Peyer's patch (tissue), 4 donors: ENCODE results near the gene ETDB. TPM values are rescaled to one million over a fixed set of nuclear protein-coding genes. Genes with fewer than 3 reads are reported as not detected.
"Not testable (repeated sequence)": the region's sequence is repeated elsewhere in the genome, so short reads cannot be mapped to it uniquely, and the experiment has no call there.

Experiments used
- DNase-seq, 3 donors: peaks; one replicate each; pipeline ENCODE4 v3.0.0-alpha.2; 2017 to 2019
- H3K27ac ChIP-seq, 4 donors: fragments of 200-600 bp; sonication (generic); one replicate each; pipeline ENCODE4 v1.5.1; 2016 to 2019
- H3K27me3 ChIP-seq, 2 donors: fragments of 200-600 bp; sonication (generic); one replicate each; pipeline ENCODE4 v1.5.1; 2019
- H3K36me3 ChIP-seq, 3 donors: fragments of 200-600 bp; sonication (generic); one replicate each; pipeline ENCODE4 v1.5.1; 2016 to 2019
- H3K4me1 ChIP-seq, 4 donors: fragments of 200-600 bp; sonication (generic); one replicate each; pipeline ENCODE4 v1.5.1; 2016 to 2019
- H3K4me3 ChIP-seq, 4 donors: fragments of 200-600 bp; sonication (generic); 1 replicate in 3 of 4; 2 replicates in 1 of 4; pipeline ENCODE4 v1.5.1; 2016 to 2019; ENCODE audit warnings: mild to moderate bottlenecking in 1 of 4
- H3K9me3 ChIP-seq, 4 donors: fragments of 200-600 bp; sonication (generic); one replicate each; pipeline ENCODE4 v1.5.1; 2016 to 2019; ENCODE audit warnings: mild to moderate bottlenecking in 1 of 4
- POLR2A ChIP-seq, 2 donors: fragments of 450-650 bp; IDR thresholded peaks; one replicate each; pipeline ENCODE4 v1.5.1; 2017; ENCODE audit warnings: antibody characterized with exemption in 2 of 2, mild to moderate bottlenecking in 2 of 2, moderate library complexity in 2 of 2
- total RNA-seq, 4 donors: library from RNA; depleted of rRNA; stranded (reverse); fragments of >200 nt; gene quantifications; one replicate each; pipeline ENCODE4 v1.1.0, GENCODE V29; 2016
- TF ChIP-seq, protein P1 (sequence below), 6 experiments: fragments of 450-650 bp in 4 of 6; fragments of 200-600 bp in 2 of 6; sonication (generic) in 1 of 6; IDR thresholded peaks; one replicate each; pipeline ENCODE4 v1.5.1; 2017 to 2019; ENCODE audit warnings: antibody characterized with exemption in 6 of 6, mild to moderate bottlenecking in 3 of 6, moderate library complexity in 1 of 6

ETDB gene
- total RNA-seq = not detected

DNA sequence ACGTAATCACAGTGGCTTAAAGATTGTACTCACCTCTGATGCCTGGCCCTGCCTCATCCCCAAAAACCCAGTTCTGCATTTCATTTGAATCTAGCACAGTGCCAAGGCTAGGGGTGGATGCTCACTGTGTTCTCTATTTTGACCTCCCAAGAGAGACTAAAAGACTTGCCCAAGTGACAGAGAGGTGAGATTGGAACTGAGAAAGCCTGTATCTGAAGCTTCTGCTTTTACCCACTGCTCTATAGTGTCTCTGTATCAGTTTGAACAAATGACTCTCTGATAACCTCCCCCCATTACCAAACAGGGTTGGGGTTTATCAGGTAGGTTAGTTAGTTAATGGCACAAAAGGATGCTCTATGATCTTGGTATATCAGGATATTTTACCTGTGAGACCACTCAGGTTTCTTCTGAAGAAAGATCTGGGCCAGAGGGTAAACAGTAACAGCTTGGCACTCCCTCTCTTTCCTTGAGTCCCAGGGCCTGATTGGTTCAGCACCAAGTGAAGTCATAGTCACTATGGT is at the start of gene ETDB:
ETDB (minus strand) TSS at position 471 of the 521 bp plus-strand sequence. CDS start 1,265 bp downstream, outside the sequence.
- DNase-seq, H3K4me3 ChIP-seq, H3K4me1 ChIP-seq, H3K36me3 ChIP-seq, H3K27me3 ChIP-seq, H3K27ac ChIP-seq, H3K9me3 ChIP-seq: not testable (repeated sequence)

DNA sequence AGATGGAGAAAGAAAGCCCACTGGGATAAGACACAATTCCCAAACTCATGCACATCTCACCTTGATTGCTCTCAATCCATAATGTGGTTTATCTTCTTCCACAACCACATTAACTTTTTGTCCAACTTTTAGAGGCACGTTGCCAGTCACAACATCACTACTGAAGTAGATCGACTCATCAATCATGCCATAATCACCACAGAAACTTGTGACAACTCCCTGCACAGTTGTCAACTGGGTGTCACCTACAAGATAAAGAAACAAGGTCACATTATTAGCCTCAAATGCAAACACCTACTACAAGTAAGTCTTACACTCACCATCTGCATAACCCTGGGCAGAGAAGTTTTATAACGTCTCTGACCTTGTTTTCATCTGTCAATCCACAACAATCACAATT is 49.2 kb upstream of the ETDB start:
- not testable (repeated sequence) for H3K36me3 ChIP-seq, H3K4me1 ChIP-seq, DNase-seq, H3K27me3 ChIP-seq, H3K27ac ChIP-seq, H3K9me3 ChIP-seq, H3K4me3 ChIP-seq

DNA sequence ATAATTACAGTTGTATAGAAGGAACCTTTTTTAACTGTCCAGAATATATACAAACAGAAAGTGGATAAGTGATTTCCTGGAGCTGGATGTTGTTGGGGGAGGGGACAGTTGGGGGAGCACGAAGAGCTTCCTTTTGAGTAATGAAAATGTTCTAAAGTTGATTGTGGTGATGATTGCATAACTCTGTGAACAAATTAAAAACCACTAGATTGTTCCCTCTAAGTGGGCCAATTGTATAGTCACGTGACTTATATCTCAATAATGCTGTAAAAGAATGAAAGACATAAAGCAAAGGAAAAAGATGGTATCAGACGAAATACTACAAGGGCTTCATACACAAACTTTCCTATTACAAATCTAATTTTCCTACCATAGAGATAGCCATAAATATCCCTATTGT is 48.2 kb upstream of the ETDB start:
- Histone ChIP-seq H3K27me3 (no peaks in the 10 kb centered on the region), H3K36me3 (no peaks in the 10 kb centered on the region), H3K27ac (no peak overlapping the region), H3K4me3 (no peak overlapping the region), H3K9me3 (no peaks in the 10 kb centered on the region), H3K4me1 (no peaks in the 10 kb centered on the region)
- TF ChIP-seq, protein P1, sequence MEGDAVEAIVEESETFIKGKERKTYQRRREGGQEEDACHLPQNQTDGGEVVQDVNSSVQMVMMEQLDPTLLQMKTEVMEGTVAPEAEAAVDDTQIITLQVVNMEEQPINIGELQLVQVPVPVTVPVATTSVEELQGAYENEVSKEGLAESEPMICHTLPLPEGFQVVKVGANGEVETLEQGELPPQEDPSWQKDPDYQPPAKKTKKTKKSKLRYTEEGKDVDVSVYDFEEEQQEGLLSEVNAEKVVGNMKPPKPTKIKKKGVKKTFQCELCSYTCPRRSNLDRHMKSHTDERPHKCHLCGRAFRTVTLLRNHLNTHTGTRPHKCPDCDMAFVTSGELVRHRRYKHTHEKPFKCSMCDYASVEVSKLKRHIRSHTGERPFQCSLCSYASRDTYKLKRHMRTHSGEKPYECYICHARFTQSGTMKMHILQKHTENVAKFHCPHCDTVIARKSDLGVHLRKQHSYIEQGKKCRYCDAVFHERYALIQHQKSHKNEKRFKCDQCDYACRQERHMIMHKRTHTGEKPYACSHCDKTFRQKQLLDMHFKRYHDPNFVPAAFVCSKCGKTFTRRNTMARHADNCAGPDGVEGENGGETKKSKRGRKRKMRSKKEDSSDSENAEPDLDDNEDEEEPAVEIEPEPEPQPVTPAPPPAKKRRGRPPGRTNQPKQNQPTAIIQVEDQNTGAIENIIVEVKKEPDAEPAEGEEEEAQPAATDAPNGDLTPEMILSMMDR (IDR thresholded peaks at IDR 0.05) = no peak
- TF ChIP-seq POLR2A (IDR thresholded peaks at IDR 0.05) = no peak
- no peak for DNase-seq

DNA sequence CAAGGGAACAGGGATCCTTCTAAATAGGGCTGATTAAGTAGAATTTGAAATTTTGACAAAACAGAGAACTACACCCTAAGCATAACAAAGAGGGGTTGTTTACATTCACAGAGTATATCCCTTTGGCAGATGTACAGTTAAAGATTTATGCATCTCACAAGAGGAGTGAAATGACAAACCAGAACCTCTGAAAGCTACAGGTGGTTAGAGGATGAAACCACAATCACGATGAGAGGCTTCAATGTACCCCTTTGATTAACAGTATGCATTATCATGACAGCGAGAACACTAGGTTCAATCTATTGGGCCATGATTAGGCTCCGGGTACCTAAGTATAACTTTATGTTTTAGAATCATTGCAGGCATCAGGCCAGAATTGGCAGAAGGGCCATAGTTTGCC is 34.4 kb upstream of the ETDB start:
- not testable (repeated sequence) for H3K27ac ChIP-seq, H3K36me3 ChIP-seq, H3K4me3 ChIP-seq, H3K9me3 ChIP-seq, H3K27me3 ChIP-seq, H3K4me1 ChIP-seq, DNase-seq

DNA sequence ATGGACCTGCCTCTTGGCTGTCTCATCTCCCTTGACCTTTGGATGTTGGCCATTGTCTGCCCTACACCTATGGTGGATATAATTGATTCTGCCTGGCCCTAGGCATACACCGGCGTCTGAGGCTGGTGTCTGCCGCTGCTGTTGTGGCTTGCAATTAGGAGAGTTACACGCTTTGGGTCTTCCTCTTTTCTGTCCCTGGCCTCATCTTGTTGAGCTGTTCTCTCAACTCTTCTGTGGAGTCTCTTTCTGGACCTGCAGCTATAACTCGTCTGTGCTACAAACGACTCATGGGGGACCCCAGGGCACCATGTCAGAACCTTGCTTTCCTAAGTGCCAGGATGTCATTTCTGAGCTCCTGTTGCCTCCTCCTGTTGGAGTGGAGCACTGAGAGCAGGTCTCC is 5.8 kb upstream of the ETDB start:
- not testable (repeated sequence) for H3K27me3 ChIP-seq, H3K4me3 ChIP-seq, H3K4me1 ChIP-seq, DNase-seq, H3K27ac ChIP-seq, H3K36me3 ChIP-seq, H3K9me3 ChIP-seq

DNA sequence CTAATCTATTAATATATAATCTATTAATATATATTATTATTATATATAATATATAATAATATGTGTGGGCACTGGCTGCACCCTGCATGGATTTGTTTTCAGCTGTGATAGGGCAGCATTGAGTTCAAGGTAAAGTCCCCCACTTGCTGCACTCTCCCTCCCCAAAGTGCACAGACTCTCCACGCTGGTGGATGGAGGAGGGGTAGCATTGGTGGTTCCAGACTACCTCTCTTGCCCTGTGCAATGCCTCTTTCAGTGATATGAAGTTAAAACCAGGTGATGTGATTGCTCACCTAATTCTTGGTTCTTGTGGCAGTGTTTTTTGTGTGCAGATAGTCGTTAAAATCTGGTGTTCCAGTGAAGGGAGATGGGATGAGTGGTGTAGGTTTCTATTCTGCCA is 4.3 kb downstream of the ETDB start:
- H3K4me3 ChIP-seq, DNase-seq, H3K9me3 ChIP-seq, H3K27me3 ChIP-seq, H3K27ac ChIP-seq, H3K4me1 ChIP-seq, H3K36me3 ChIP-seq: not testable (repeated sequence)

DNA sequence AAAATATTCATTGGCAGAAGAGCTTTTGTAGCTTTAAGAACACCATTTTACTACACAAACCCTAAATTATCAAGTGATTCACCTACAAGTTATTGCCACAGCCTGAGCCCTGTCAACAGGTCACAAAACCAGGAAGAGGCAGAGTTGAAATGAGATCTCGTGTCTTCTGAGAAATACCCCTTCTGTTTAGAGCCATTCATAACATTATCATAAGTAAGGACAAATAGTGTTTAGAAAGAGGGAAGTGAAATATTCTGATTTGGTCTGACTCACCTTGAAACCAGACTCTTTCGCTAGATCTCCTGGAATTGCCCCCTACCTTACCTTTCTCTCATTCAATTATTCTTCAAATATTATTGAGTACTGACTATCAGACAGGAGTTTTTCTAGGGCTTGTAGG is 5.9 kb downstream of the ETDB start:
- Histone ChIP-seq H3K27me3 (no peaks in the 10 kb centered on the region), H3K9me3 (no peaks in the 10 kb centered on the region), H3K27ac (no peak overlapping the region), H3K4me3 (no peak overlapping the region), H3K36me3 (no peaks in the 10 kb centered on the region), H3K4me1 (no peaks in the 10 kb centered on the region)
- no peak for DNase-seq
- no peak for TF ChIP-seq POLR2A (IDR thresholded peaks at IDR 0.05)
- TF ChIP-seq, protein P1 (IDR thresholded peaks at IDR 0.05) = no peak

DNA sequence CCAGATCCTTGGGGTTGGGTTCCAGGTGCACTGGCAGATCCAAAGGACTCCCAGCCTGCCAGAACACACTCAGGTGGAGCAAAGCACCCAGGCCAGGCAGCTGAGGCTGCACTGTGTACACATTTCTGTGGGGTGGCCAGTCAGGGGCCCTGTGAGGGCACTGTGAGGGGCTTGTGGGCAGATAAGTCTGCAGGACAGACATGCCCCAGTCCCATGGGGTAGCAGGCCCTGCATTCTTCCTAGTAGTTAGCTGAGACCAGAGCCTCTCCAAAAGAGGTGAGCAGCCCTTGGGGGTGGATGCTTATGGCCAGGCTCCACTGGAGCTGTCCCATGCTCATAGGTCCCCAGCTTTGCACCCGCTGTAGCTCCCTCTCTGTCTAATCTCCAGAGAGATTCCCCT is 7.6 kb downstream of the ETDB start:
- H3K27me3 ChIP-seq = no peaks in the 10 kb centered on the region
- no peak for TF ChIP-seq POLR2A (IDR thresholded peaks at IDR 0.05)
- TF ChIP-seq, protein P1 (IDR thresholded peaks at IDR 0.05) = no peak
- H3K36me3 ChIP-seq = no peaks in the 10 kb centered on the region
- H3K27ac ChIP-seq = no peak overlapping the region
- H3K4me3 ChIP-seq = no peak overlapping the region
- H3K4me1 ChIP-seq = no peaks in the 10 kb centered on the region
- H3K9me3 ChIP-seq = no peaks in the 10 kb centered on the region
- no peak for DNase-seq
